SU-DHL-6 (cell line): Measurements from ENCODE around the gene ATG10.

Experiments
- H2AFZ ChIP-seq: fragments of 200-600 bp; sonication (generic); 2 replicates; pipeline ENCODE4 v1.6.1; 2014; ENCODE audit warnings: low read depth, mild to moderate bottlenecking, moderate library complexity, mixed read lengths, antibody characterized with exemption, low read length; ENCODE audit not compliant: severe bottlenecking
- H3F3A ChIP-seq: fragments of 200-600 bp; shearing (Covaris generic); 2 replicates; pipeline ENCODE4 v1.6.0; 2016; ENCODE audit warnings: antibody characterized with exemption, mild to moderate bottlenecking; ENCODE audit not compliant: insufficient read depth
- H3K27ac ChIP-seq: fragments of 200-600 bp; sonication (generic); 2 replicates; pipeline ENCODE4 v1.5.1; 2016; ENCODE audit warnings: low read depth, mild to moderate bottlenecking, low read length, moderate library complexity, mixed read lengths
- H3K27me3 ChIP-seq: fragments of 200-600 bp; sonication (generic), shearing (Covaris generic); 2 replicates; pipeline ENCODE4 v1.6.0; 2014; ENCODE audit warnings: mild to moderate bottlenecking, low read length
- H3K36me3 ChIP-seq: fragments of 200-600 bp; sonication (generic); 2 replicates; pipeline ENCODE4 v1.6.1; 2014; ENCODE audit warnings: mild to moderate bottlenecking, low read length, mixed read lengths
- H3K4me2 ChIP-seq: fragments of 300-600, 200-600 bp; shearing (Covaris generic), sonication (generic); 2 replicates; pipeline ENCODE4 v1.6.0; 2014; ENCODE audit warnings: low read length, low read depth, mild to moderate bottlenecking; ENCODE audit not compliant: poor library complexity, severe bottlenecking
- H3K4me3 ChIP-seq: fragments of 200-600 bp; sonication (generic); 2 replicates; pipeline ENCODE4 v1.5.1; 2014; ENCODE audit warnings: antibody characterized with exemption, low read length, mild to moderate bottlenecking, mixed read lengths; ENCODE audit not compliant: insufficient read depth, poor library complexity, severe bottlenecking
- H3K79me2 ChIP-seq: fragments of 200-600 bp; sonication (generic); 2 replicates; pipeline ENCODE4 v1.6.1; 2014; ENCODE audit warnings: mild to moderate bottlenecking, low read length, moderate library complexity; ENCODE audit not compliant: insufficient read depth
- H3K9ac ChIP-seq: fragments of 200-600 bp; sonication (generic); 2 replicates; pipeline ENCODE4 v1.7.0; 2014; ENCODE audit warnings: mild to moderate bottlenecking, low read length
- H3K9me2 ChIP-seq: fragments of 200-600 bp; sonication (generic); replicated peaks from 2 replicates; pipeline ENCODE4 v1.6.1; 2014; ENCODE audit warnings: low read length; ENCODE audit not compliant: insufficient read depth
- H3K9me3 ChIP-seq: fragments of 200-600 bp; sonication (generic); 2 replicates; pipeline ENCODE4 v1.6.1; 2014; ENCODE audit warnings: low read length, mixed read lengths; ENCODE audit not compliant: insufficient read depth
- H4K20me1 ChIP-seq: fragments of 200-600 bp; sonication (generic); 2 replicates; pipeline ENCODE4 v1.6.1; 2014; ENCODE audit warnings: low read depth, mild to moderate bottlenecking, antibody characterized with exemption, low read length, moderate library complexity, mixed read lengths
- CTCF ChIP-seq: fragments of 200-600 bp; sonication (generic); IDR thresholded peaks from one replicate; pipeline ENCODE4 v1.5.1; 2017; ENCODE audit warnings: antibody characterized with exemption, mild to moderate bottlenecking, low read length, moderate library complexity; ENCODE audit not compliant: insufficient read depth, poor library complexity, severe bottlenecking
- EZH2phosphoT487 ChIP-seq: fragments of 200-600 bp; sonication (generic), shearing (Covaris generic); conservative IDR thresholded peaks from 2 replicates; pipeline ENCODE4 v1.6.1; 2018; ENCODE audit warnings: mild to moderate bottlenecking, antibody characterized with exemption, low read length, moderate library complexity, mixed read lengths

ATG10 gene

GRCh38 chr5:81942746-81943145 is 29.1 kb upstream of the ATG10 start:
- H3K27ac ChIP-seq: no peak overlapping the region
- no peaks in the 10 kb centered on the region for H3F3A ChIP-seq
- H3K9me3 ChIP-seq: no peaks in the 10 kb centered on the region; the same call in 1 of the 2 replicates
- H3K79me2 ChIP-seq: no peaks in the 10 kb centered on the region
- no peak overlapping the region for H3K4me3 ChIP-seq
- H3K4me2 ChIP-seq: no peak overlapping the region
- no peak overlapping the region for H3K9ac ChIP-seq
- TF ChIP-seq CTCF (no peak), EZH2phosphoT487 (no peak)
- no peaks in the 10 kb centered on the region for H4K20me1 ChIP-seq
- no peak overlapping the region for H2AFZ ChIP-seq
- H3K9me2 ChIP-seq: no peaks in the 10 kb centered on the region
- no peaks in the 10 kb centered on the region for H3K27me3 ChIP-seq
- H3K36me3 ChIP-seq: no peaks in the 10 kb centered on the region

- TF ChIP-seq CTCF (no peak), EZH2phosphoT487 (no peak)
Measured at GRCh38 chr5:81948349-81948748, 23.5 kb upstream of the ATG10 start.

GRCh38 chr5:81949462-81949861 is 22.4 kb upstream of the ATG10 start:
- Histone ChIP-seq H3K36me3 (no peaks in the 10 kb centered on the region), H3K9me2 (no peaks in the 10 kb centered on the region), H3K79me2 (no peaks in the 10 kb centered on the region), H2AFZ (no peak overlapping the region), H3K9ac (no peak overlapping the region), H3K27me3 (no peaks in the 10 kb centered on the region), H4K20me1 (no peaks in the 10 kb centered on the region), H3F3A (no peaks in the 10 kb centered on the region), H3K4me2 (no peak overlapping the region), H3K4me3 (no peak overlapping the region), H3K9me3 (no peaks in the 10 kb centered on the region), H3K27ac (no peak overlapping the region)
- no peak for TF ChIP-seq CTCF
- no peak for TF ChIP-seq EZH2phosphoT487

More at GRCh38 chr5:81948349-81948748, 23.5 kb upstream of the ATG10 start:
- H4K20me1 ChIP-seq: no peaks in the 10 kb centered on the region
- H2AFZ ChIP-seq: no peak overlapping the region
- no peaks in the 10 kb centered on the region for H3K79me2 ChIP-seq
- H3K27ac ChIP-seq: no peak overlapping the region
- H3K4me3 ChIP-seq: no peak overlapping the region
- no peaks in the 10 kb centered on the region for H3K9me3 ChIP-seq
- no peaks in the 10 kb centered on the region for H3K9me2 ChIP-seq
- H3K4me2 ChIP-seq: no peak overlapping the region
- H3F3A ChIP-seq: no peaks in the 10 kb centered on the region
- no peaks in the 10 kb centered on the region for H3K27me3 ChIP-seq
- H3K36me3 ChIP-seq: no peaks in the 10 kb centered on the region
- H3K9ac ChIP-seq: no peak overlapping the region
